Activated CD4-positive, alpha-beta T cell treated with anti-CD3 and anti-CD28 coated beads, Interleukin-2, amount 50 U/mL, for 24 hours (primary cell): ENCODE data around the gene MAPK12.
"Not testable (repeated sequence)": the region's sequence is repeated elsewhere in the genome, so short reads cannot be mapped to it uniquely, and the experiment has no call there.

ENCODE experiments used
- DNase-seq, 2 donors: peaks; one replicate each; pipeline ENCODE4 v3.0.0-alpha.2; 2020; ENCODE audit warnings: low read depth in 1 of 2, low spot score in 1 of 2

Gene MAPK12

DNA sequence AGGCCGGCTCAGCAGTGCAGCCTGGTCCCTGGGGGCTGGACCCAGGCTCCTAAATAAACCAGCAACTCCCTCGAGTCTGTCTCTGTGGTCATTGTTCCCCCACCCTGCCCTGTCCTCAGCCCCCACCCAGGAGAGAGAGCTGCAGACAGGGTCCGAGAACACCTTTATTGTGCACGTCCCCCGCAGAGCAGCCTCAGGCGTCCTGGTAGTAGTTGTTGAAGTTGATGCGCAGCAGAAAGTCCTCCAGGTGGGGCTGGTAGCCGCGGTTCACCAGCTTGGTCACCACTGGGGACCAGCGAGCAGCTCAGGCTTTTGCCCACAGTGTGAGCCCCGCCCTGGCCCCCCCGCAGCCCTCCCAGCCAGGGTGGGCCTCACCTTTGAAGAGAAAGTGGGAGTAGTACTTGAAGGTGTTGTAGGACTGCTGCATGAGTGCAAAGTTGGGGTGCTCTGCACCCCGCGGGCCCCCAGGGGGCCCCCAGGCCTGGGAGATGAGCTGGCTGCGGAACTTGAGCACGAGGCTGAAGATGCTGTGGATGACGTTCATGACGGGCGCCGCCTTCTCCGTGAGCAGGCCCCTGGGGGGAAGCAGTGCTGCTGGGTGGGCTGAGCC lies 43.8 kb downstream of the MAPK12 start:
- DNase-seq = no peak

DNA sequence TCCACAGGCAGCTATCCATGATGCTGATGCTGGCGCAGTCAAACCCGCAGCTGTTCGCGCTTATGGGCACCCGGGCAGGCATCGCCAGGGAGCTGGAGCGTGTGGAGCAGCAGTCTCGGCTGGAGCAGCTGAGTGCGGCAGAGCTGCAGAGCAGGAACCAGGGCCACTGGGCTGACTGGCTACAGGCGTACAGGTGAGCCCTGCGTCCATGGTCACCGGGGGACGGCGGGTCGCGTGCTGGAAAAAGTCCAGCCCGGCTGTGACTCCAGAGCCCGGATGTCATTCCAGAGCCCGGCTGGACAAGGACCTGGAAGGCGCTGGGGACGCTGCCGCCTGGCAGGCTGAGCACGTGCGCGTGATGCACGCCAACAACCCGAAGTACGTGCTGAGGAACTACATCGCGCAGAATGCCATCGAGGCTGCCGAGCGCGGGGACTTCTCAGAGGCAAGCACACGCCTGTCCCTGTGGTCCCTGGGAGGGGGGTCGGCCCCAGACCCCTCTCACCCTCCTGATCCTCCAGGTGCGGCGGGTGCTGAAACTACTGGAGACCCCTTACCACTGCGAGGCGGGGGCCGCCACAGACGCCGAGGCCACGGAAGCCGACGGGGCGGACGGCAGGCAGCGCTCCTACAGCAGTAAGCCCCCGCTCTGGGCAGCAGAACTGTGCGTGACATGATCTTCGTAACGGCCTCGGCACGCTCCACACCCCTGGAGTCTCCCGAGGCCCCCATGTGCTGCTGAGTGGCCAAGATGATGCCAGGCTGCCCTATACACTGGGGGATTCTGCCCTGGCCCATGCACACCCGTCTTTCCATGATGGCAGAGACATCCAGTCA lies 44.6 kb downstream of the MAPK12 start:
- DNase-seq = no peak

- no peak for DNase-seq
Measured at GRCh38 chr22:50216055-50216683, 45.3 kb downstream of the MAPK12 start.

DNA sequence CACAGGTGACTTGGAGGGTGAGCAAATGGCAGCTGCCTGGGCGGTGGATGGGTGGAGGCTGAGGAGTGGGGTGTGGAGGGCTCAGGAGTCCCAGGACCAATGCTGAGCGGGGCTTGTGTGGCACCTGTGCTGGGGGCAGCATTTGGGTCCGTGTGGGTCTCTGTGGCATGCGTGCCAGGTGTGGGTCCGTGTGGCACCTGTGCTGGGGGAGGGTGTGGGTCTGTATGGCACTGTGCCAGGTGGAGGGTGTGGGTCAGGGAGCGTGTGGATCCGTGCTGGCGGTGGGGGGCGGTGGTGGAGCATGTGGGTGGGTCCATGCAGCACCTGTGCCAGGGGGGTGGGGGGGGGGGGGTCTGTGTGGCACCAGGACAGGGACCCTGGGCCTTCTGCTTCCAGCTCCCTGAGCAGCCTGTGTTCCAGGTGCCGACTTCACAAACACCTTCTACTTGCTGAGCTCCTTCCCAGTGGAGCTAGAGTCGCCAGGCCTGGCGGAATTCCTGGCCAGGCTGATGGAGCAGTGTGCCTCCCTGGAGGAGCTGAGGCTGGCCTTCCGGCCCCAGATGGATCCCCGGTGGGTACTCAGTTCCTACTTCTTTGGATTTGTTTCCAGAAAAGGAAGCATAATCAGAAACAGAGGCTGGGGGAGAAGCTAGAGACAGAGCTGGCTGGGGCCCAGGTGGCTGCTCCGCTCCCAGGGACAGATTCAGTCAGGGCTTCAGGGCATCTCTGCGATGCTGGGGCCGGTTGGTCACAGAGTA lies 46.0 kb downstream of the MAPK12 start:
- DNase-seq = no peak

GRCh38 chr22:50213263-50213662 lies 48.2 kb downstream of the MAPK12 start:
- DNase-seq = no peak

- no peak for DNase-seq
Measured at GRCh38 chr22:50211147-50211546, 50.3 kb downstream of the MAPK12 start.

- no peak for DNase-seq
Measured at GRCh38 chr22:50210378-50211139, 50.9 kb downstream of the MAPK12 start.

GRCh38 chr22:50209893-50210292 lies 51.6 kb downstream of the MAPK12 start:
- peak in 1 of 2 donors; percentile 58 for DNase-seq

GRCh38 chr22:50208939-50209892 lies 52.3 kb downstream of the MAPK12 start:
- no peak for DNase-seq

GRCh38 chr22:50208430-50208938 lies 53.0 kb downstream of the MAPK12 start:
- no peak for DNase-seq

DNA sequence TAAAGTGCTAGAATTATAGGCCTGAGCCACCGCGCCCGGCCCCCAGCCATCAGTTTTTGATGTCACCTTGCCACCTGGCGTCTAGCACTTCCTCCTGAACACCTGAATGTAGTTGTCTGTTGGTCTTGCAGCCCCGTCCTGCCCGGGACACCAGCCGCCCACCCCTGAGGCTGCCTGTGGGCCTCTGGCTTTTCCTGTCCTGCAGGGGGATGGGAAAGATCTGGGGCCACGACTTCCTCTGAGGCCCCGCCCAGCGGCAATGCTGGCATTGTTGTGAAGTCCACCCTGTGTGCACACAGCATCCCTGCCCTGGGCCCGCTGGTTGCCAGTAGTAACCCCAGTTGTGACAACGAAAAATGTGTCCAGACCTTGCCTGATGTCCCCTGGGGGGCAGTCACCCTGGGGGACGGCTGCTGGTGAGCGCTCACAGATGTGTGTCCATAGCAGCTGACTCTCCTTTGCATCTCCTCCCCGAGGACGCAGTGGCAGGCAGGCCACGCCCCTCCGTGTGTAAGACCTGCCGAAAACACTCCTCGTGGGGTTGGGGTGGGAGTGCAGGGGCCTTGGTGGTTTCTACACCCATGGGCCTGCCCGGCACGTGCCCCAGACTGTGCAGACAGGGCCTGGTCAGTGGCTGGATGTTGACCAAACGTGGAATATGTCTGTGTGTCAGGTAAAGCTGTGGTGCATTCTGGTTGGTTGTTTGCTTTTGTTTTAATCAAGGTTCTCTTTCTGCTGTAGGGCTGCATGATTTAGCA lies 53.9 kb downstream of the MAPK12 start:
- no peak for DNase-seq

GRCh38 chr22:50206599-50206998 lies 54.9 kb downstream of the MAPK12 start:
- DNase-seq = no peak

GRCh38 chr22:50205781-50206569 lies 55.5 kb downstream of the MAPK12 start:
- no peak for DNase-seq

GRCh38 chr22:50204998-50205397 lies 56.5 kb downstream of the MAPK12 start:
- DNase-seq = not testable (repeated sequence)

DNA sequence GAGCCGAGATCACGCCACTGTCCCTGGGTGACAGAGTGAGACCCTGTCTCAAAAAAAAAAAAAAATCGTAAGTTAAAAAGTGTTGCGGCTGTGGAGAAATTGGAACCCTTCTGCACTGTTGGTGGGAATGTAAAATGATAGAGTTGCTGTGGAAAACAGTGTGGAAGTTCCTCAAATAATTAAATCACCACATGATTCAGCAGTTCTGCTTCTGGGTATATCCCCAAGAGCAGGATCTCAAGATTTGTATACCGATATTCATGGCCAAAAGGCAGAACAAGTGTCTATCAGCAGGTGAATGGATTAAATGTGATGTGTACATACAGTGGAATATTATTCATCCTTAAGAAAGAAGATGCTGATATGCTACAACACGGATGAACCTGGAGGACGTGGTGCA lies 56.9 kb downstream of the MAPK12 start:
- no peak for DNase-seq

- DNase-seq = no peak
Measured at GRCh38 chr22:50203288-50203687, 58.2 kb downstream of the MAPK12 start.
